GM10248 (cell line): Measurements from ENCODE around the gene TNFRSF4.

ENCODE experiments used
- CTCF ChIA-PET: fragments of 300-600 bp; sonication (Branson Sonifier 250); formaldehyde crosslinking; extraction: SDS; loops from one replicate; lab custom pipeline; 2021; ENCODE audit warnings: antibody characterized with exemption; lab: Yijun Ruan, JAX
- POLR2A ChIA-PET: fragments of 350-650 bp; sonication (Branson Sonifier 250); formaldehyde crosslinking; extraction: SDS; loops from one replicate; lab custom pipeline; 2020; ENCODE audit warnings: antibody characterized with exemption; lab: Yijun Ruan, JAX
- DNase-seq: peaks from one replicate; pipeline ENCODE4 v3.0.0; 2012; ENCODE audit errors: extremely low spot score
- CTCF ChIP-seq: IDR thresholded peaks from 2 replicates; pipeline ENCODE4 v1.5.1; 2012; ENCODE audit warnings: mild to moderate bottlenecking, low read depth; ENCODE audit errors: extremely low read depth, missing control alignments, control extremely low read depth

The TNFRSF4 gene

GRCh38 chr1:1171161-1171545, 42.8 kb downstream of the TNFRSF4 start:
- DNase-seq: no peak
- TF ChIP-seq CTCF: no peak
- ChIA-PET POLR2A (no interaction called here), CTCF (interaction anchor here (0.8 to 3.6 kb wide), 4 partner anchors 11 to 169 kb away, joined by 3 to 17 read pairs (median 3); no protein-coding TSS in a partner anchor)

DNA sequence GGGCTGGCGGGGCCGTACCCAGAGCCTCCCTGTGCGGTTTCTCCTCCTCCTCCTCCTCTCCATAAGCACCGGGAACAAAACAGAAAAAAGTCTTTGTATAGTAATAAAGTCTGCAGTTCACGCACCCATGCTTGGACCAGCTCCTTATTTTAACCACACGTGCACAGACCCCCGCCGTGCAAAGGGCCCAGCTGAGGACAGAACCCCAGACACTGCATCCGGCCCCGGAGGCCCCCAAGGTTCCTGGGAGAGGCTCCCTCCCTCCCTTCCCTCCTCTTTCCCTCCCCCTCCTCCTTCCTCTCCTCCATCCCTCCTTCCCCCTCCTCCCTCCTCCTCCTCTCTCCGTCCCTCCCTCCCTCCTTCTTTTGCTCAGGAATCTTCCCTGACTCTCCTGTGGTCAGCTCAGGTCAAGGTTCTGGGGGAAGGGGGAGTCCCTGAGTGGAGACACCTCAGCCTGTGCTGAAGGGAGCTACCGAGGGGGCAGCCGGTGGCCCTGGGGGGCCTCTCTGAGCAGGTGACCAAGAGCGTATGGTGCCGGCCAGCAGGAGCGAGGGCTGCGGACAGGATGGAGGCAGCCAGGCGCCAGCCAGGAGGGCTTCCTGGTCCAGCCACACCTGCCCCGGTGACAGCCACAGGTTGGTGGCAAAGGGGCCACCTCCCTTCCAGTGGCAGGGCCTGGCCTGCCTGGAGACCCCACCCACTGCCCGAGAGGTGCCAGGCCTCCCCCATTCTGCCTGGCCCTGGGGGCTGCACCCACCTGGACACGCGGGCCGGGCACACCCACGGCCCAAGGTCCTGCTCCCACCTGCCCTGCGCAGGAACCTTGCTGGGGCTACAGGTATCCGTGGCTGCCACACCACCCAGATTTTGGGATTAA, 43.5 kb downstream of the TNFRSF4 start:
- TF ChIP-seq CTCF: no peak
- CTCF ChIA-PET: interaction anchor here (0.9 to 3.6 kb wide), 4 partner anchors 18 to 51 kb away, joined by 3 to 17 read pairs (median 3); no protein-coding TSS in a partner anchor
- POLR2A ChIA-PET: no interaction called here
- DNase-seq: no peak

- no peak for DNase-seq
- ChIA-PET CTCF (interaction anchor here (0.9 to 3.6 kb wide), 3 partner anchors 17 to 51 kb away, joined by 3 to 17 read pairs (median 3); no protein-coding TSS in a partner anchor), POLR2A (no interaction called here)
- no peak for TF ChIP-seq CTCF
Measured at GRCh38 chr1:1169429-1170214, 44.3 kb downstream of the TNFRSF4 start.

DNA sequence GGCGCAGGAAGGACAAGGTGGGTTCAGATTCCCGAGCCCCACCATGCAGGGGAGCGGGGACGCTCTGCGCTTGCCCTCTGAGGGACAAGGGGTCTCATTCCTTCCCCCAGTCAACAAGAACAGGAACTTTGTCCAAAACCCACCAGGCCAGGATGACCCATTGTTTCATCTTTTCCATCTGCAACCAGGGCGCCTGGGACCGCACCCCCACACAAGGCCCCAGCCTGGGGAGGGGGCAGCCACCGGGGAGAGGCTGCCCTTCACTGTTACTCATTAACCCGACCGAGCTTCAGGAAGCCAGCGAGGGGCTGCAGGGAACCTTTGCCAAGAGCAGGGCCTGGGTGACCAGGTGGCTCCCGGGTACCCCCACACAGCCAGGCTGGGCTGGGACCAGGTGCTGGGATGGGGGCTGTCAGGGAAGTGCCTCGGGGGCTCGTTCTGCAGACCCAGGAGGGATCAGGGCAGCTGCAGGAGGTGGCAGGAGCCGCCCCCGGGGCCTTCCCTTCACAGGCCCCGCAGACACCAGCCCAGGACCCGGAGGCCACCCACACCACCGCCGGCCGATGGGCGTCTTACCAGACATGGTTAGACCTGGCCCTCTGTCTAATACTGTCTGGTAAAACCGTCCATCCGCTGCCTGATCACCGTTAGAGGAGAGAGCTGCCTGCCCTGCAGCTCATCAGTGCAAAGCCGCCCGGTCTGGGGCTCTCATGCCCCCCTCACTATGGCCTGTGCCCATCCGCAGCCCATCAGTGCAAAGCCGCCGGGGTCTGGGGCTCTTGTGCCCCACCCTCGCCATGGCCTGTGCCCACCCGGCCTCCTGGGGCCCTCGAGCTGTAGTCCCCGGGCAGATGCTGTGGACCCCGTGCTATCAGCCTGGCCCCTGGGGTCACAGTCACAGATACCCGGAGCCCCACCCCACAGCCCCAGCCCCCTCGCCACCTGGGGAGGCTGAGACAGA, 45.2 kb downstream of the TNFRSF4 start:
- TF ChIP-seq CTCF: no peak
- POLR2A ChIA-PET: no interaction called here
- CTCF ChIA-PET: no interaction called here
- DNase-seq: no peak

DNA sequence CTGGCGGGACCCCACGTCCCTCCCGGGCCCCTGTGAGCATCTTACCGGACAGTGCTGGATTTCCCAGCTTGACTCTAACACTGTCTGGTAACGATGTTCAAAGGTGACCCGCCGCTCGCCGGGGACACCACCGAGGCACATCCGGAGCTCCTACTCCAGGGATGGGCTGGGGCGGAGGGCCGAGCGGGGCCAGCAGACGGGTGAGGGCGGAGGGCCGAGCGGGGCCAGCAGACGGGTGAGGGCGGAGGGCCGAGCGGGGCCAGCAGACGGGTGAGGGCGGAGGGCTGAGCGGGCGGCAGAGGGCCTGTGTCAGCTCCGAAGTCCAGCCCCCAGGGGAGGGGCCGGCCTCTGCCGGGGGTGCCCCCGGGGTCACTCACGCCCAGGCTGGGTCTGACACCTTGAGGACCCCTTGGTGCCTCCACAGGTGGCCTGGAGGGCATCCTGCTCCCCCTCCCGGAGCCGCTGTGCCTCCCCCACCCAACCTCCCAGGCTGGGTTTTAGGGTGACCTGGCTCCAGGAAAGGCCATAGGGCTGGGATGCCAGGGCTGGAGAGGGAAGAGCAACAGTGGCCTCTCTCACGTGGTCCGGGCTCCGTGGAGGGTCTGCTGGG, 46.0 kb downstream of the TNFRSF4 start:
- TF ChIP-seq CTCF: no peak

GRCh38 chr1:1167398-1167821, 46.5 kb downstream of the TNFRSF4 start:
- CTCF ChIA-PET: no interaction called here
- POLR2A ChIA-PET: no interaction called here
- no peak for TF ChIP-seq CTCF
- no peak for DNase-seq

More for the DNA sequence above, 46.0 kb downstream of the TNFRSF4 start:
- DNase-seq: no peak
- ChIA-PET POLR2A (no interaction called here), CTCF (no interaction called here)
